ENCODE data around the gene SEMA4A. TPM values are rescaled to one million over a fixed set of nuclear protein-coding genes. Genes with fewer than 3 reads are reported as not detected.
A peak's percentile ranks its signal among the peaks of the same experiment; 100 is the strongest.

The SEMA4A gene
- total and polyA plus RNA-seq, 8 donors: 2.6 to 7.0 (median 4.7) TPM

DNA sequence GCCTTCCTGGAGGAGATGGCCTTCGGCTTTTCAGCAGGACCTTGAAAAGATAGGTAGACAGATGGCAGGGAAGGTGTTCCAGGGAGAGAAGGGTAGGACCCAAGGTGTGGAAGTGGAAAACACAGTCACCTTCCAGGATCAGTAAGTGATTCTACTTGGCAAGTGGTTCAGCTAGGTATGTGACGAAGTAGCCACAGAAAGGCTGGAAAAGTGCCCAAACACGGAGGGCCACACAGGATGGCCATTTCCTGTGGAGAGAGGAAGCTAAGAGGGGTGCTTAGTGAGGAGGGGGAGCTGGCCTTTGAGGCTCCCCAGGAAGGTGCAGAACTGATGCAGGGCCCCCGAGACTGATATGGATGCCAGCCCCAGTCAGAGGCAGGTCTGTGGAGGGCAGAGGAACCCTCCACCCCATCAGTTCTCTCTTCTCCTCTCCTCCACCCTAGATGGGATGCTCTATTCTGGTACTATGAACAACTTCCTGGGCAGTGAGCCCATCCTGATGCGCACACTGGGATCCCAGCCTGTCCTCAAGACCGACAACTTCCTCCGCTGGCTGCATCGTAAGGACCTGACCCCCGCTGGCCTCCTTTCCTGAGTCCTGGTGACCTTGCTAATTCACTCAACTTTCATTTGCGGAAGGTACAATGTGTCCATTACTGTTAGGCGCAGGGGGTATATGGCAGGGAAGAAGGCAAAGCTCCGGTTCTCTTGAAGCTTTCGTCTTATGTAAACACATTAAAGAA, 6.8 kb downstream of the SEMA4A start:
- WGBS, 2 donors: 76 to 77% methylated on average over 13 of the region's 13 CpGs
- intact Hi-C loops (cut with DNase I): loop anchor here in 1 of 3 donors (10.0 kb wide), 1 partner anchor 45 kb away; no protein-coding TSS in a partner anchor
- FAIRE-seq (no peak), ATAC-seq (peak in 1 of 4 donors; percentile 3), DNase-seq (no peak)
- Histone ChIP-seq H3K9me3 (no peaks in the 10 kb centered on the region), H3K4me1 (no peaks in the 10 kb centered on the region), H3K36me3 (no peaks in the 10 kb centered on the region), H3K4me3 (peak overlapping the region in 1 of 4 donors; percentile 50), H3K27me3 (no peaks in the 10 kb centered on the region), H3K27ac (no peak overlapping the region)
- TF ChIP-seq, protein P1, sequence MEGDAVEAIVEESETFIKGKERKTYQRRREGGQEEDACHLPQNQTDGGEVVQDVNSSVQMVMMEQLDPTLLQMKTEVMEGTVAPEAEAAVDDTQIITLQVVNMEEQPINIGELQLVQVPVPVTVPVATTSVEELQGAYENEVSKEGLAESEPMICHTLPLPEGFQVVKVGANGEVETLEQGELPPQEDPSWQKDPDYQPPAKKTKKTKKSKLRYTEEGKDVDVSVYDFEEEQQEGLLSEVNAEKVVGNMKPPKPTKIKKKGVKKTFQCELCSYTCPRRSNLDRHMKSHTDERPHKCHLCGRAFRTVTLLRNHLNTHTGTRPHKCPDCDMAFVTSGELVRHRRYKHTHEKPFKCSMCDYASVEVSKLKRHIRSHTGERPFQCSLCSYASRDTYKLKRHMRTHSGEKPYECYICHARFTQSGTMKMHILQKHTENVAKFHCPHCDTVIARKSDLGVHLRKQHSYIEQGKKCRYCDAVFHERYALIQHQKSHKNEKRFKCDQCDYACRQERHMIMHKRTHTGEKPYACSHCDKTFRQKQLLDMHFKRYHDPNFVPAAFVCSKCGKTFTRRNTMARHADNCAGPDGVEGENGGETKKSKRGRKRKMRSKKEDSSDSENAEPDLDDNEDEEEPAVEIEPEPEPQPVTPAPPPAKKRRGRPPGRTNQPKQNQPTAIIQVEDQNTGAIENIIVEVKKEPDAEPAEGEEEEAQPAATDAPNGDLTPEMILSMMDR (IDR thresholded peaks at IDR 0.05): no peak

GRCh38 chr1:156160743-156161171, 7.4 kb downstream of the SEMA4A start:
- Histone ChIP-seq H3K9me3 (no peaks in the 10 kb centered on the region), H3K4me3 (peak overlapping the region in 2 of 4 donors; percentile 35 to 50), H3K27ac (no peak overlapping the region), H3K4me1 (no peaks in the 10 kb centered on the region), H3K27me3 (no peaks in the 10 kb centered on the region), H3K36me3 (no peaks in the 10 kb centered on the region)
- peak; percentile 63 to 81 (median 76) for DNase-seq
- FAIRE-seq: no peak
- ATAC-seq: peak; percentile 80 to 89 (median 86)
- intact Hi-C loops (cut with DNase I): no loop called here
- TF ChIP-seq, protein P1 (IDR thresholded peaks at IDR 0.05): no peak
- 20 to 29% methylated on average over 15 to 21 of the region's 22 CpGs for WGBS, 2 donors

GRCh38 chr1:156162430-156163037, 9.1 kb downstream of the SEMA4A start:
- H3K36me3 ChIP-seq: no peaks in the 10 kb centered on the region
- DNase-seq (no peak), FAIRE-seq (no peak), ATAC-seq (no peak)
- H3K27ac ChIP-seq: no peak overlapping the region
- no peaks in the 10 kb centered on the region for H3K27me3 ChIP-seq
- 83 to 85% methylated on average over 5 of the region's 5 CpGs for WGBS, 2 donors
- intact Hi-C loops (cut with DNase I): no loop called here
- H3K9me3 ChIP-seq: no peaks in the 10 kb centered on the region
- H3K4me1 ChIP-seq: no peaks in the 10 kb centered on the region
- TF ChIP-seq, protein P1 (IDR thresholded peaks at IDR 0.05): no peak
- no peak overlapping the region for H3K4me3 ChIP-seq

GRCh38 chr1:156163712-156164111, 10.3 kb downstream of the SEMA4A start:
- intact Hi-C loops (cut with DNase I): no loop called here
- no peak for DNase-seq

More at GRCh38 chr1:156163712-156164111, 10.3 kb downstream of the SEMA4A start:
- no peak for FAIRE-seq
- Histone ChIP-seq H3K36me3 (no peaks in the 10 kb centered on the region), H3K4me1 (no peaks in the 10 kb centered on the region), H3K27ac (no peak overlapping the region), H3K4me3 (no peak overlapping the region), H3K9me3 (no peaks in the 10 kb centered on the region), H3K27me3 (no peaks in the 10 kb centered on the region)
- 76% methylated on average over 1 of the region's 1 CpG for WGBS, 2 donors
- TF ChIP-seq, protein P1 (IDR thresholded peaks at IDR 0.05): no peak
- no peak for ATAC-seq
